Astrocyte (in vitro differentiated cells and primary cell): ENCODE measurements around the gene OR10K2.

Source experiments
- EZH2 ChIP-seq: IDR thresholded peaks from 2 replicates; pipeline ENCODE4 v1.6.1; 2012; ENCODE audit warnings: mild to moderate bottlenecking, low read length, inconsistent platforms; ENCODE audit not compliant: insufficient read depth
- TF ChIP-seq, protein P1 (sequence below): IDR thresholded peaks from 2 replicates; pipeline ENCODE4 v1.5.1; 2011; ENCODE audit warnings: low read depth, mild to moderate bottlenecking, inconsistent platforms, low read length, moderate library complexity; ENCODE audit not compliant: insufficient read depth

DNA sequence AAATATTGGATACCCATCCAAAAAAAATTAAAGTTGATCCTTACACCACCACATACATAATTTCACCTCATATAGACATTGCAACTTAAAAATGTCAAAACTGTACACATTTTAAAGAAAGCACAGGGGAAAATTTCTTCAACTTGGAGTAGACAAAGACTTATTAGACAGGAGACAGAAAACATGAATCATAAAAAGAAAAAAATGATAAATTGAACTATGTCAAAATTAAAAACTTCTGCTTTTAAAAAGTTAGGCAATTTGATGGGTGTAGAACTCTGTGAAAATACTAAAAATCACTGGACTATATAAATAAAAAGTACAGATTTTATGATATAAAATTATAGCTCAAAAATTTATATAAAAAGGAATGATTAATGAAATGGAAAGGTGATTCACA, 31.2 kb upstream of the OR10K2 start:
- TF ChIP-seq, protein P1, sequence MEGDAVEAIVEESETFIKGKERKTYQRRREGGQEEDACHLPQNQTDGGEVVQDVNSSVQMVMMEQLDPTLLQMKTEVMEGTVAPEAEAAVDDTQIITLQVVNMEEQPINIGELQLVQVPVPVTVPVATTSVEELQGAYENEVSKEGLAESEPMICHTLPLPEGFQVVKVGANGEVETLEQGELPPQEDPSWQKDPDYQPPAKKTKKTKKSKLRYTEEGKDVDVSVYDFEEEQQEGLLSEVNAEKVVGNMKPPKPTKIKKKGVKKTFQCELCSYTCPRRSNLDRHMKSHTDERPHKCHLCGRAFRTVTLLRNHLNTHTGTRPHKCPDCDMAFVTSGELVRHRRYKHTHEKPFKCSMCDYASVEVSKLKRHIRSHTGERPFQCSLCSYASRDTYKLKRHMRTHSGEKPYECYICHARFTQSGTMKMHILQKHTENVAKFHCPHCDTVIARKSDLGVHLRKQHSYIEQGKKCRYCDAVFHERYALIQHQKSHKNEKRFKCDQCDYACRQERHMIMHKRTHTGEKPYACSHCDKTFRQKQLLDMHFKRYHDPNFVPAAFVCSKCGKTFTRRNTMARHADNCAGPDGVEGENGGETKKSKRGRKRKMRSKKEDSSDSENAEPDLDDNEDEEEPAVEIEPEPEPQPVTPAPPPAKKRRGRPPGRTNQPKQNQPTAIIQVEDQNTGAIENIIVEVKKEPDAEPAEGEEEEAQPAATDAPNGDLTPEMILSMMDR, result no peak
- TF ChIP-seq EZH2, result no peak
